Renal cortical epithelial cell (primary cell): ENCODE measurements around the gene STS. TPM values are rescaled to one million over a fixed set of nuclear protein-coding genes. Genes with fewer than 3 reads are reported as not detected.

Source experiments
- DNase-seq: peaks from one replicate; pipeline ENCODE4 v3.0.0-alpha.2; 2011; ENCODE audit warnings: low read depth
- total RNA-seq: library from RNA; depleted of rRNA; stranded (reverse); fragments of >200 nt; gene quantifications from 2 replicates; pipeline ENCODE4 v1.2.3, GENCODE V29; 2014

The STS gene
- total RNA-seq, 1 donor from 2014 or later: 29.1 TPM

GRCh38 chrX:7139202-7140081 lies 8.1 kb upstream of the STS start:
- DNase-seq: peak; percentile 16

- DNase-seq: no peak
These were observed 4.4 kb upstream of the STS start for GRCh38 chrX:7143076-7143475.

GRCh38 chrX:7143941-7144525 lies 3.5 kb upstream of the STS start:
- peak; percentile 40 for DNase-seq

- peak; percentile 64 for DNase-seq
These were observed 2.1 kb upstream of the STS start for GRCh38 chrX:7145454-7145853.

- DNase-seq: peak; percentile 34
These were observed 1.4 kb upstream of the STS start for GRCh38 chrX:7146020-7146702.

- peak; percentile 21 for DNase-seq
These were observed 654 bp upstream of the STS start for GRCh38 chrX:7146703-7147412.

- DNase-seq: peak; percentile 49
These were observed 704 bp downstream of the STS start, which contains the start of gene PUDP for GRCh38 chrX:7147978-7148854. Gene PUDP, minus strand, starts transcription at chrX:7148153. Its CDS starts 40 bp downstream, at chrX:7148113.

- DNase-seq: no peak
These were observed 1.9 kb downstream of the STS start for GRCh38 chrX:7149411-7149810.

- DNase-seq: no peak
These were observed 5.7 kb downstream of the STS start for GRCh38 chrX:7153231-7153630.

GRCh38 chrX:7154041-7154597 lies 6.6 kb downstream of the STS start:
- peak; percentile 60 for DNase-seq

GRCh38 chrX:7155163-7155562 lies 7.7 kb downstream of the STS start:
- no peak for DNase-seq

GRCh38 chrX:7156879-7157278 lies 9.4 kb downstream of the STS start:
- no peak for DNase-seq

GRCh38 chrX:7158468-7158990 lies 11.0 kb downstream of the STS start:
- peak; percentile 88 for DNase-seq

- DNase-seq: peak; percentile 92
These were observed 11.8 kb downstream of the STS start for GRCh38 chrX:7159149-7159861.

GRCh38 chrX:7163146-7163677 lies 15.7 kb downstream of the STS start:
- DNase-seq: peak; percentile 33

- DNase-seq: no peak
These were observed 16.7 kb downstream of the STS start for GRCh38 chrX:7164174-7164573.

GRCh38 chrX:7168371-7168770 lies 20.9 kb downstream of the STS start:
- DNase-seq: peak; percentile 78

- no peak for DNase-seq
These were observed 22.1 kb downstream of the STS start for GRCh38 chrX:7169627-7170026.

- DNase-seq: peak; percentile 18
These were observed 23.4 kb downstream of the STS start for GRCh38 chrX:7170898-7171297.
